ENCODE data around the gene PCGF1.

Gene PCGF1

DNA sequence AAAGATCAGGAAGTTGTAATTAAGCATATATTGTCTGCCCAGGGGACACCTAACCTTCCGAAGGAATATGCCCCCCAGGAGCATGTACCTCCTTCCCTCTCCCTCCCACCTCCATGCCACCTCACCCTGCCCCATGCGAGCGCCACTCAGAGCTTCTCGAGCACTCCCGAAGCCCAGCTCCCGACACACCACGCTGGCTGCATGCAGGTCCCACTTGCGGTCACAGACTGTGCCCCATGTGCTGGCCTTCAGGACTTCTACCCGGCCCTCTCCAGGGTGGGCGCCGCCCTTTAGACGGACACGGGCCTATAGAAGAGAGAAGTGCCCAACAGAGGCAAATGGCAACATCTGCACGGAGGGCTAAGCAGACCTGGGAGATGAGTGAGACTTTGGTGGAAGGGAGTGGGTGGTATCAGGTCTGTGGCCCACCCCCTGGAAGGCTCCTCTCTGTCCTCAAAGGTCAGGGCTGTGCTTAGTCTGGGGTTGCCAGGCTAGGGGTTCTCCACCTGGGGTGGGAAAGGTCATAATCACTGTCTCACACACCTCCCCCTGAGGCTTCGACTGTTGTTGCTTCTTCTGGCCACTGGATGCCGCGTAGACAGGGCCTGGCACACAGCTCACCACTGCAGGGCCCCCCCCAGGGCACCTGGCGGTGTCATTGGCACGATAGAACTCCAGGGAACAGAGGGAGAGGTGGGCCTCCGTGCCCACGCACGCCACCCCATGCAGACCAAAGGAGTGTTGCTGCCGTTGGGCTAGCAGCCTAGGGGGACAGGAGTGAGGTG lies 28.9 kb upstream of the PCGF1 start:
- DNase-seq, result no peak

DNA sequence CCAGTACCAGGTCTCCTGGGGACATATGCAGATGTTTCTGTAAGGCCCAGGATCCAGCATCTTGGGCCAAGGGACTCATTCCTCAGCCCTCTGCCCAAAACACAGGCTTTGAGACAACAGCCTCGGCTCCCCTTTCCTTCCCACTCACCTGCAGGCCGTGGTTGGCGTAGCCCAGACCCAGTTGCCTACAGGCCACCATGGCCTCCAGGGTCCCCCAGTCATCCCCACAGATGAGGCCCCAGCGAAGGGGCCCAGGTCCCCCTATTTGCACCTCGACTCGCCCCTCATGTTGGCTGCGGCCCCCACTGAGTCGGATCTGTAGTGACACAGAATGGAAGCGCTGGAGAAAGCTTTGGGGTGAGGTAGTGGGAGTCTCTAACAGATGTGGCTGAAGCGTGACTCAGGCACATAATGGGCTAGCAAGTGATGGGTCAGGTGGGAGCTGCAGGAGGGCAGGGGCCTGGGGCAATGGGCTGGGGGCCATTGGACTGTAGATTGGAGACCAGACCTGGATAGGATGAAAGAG lies 28.0 kb upstream of the PCGF1 start:
- no peak for DNase-seq

DNA sequence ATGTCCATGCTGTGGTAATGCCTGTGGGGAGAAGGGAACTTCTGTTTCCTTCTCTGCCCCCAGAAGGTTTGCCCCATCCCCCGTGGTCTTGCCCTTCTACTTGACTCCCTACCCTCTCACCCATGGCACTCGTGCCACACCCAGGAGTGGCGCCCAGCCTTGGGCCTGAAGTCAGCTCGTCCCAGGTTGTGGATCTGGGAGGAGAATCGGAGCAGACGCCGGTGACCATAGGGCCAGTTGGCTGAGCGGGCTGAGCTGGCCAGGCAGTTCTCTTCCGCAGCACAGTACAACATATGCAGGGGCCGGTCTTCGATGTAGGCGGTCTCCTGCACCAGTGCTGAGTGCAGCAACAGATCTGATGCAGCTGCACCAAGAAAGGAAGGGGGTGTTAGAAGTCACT lies 26.9 kb upstream of the PCGF1 start:
- DNase-seq, result no peak

- DNase-seq, result no peak
These were observed 26.0 kb upstream of the PCGF1 start for GRCh38 chr2:74533464-74533863.

DNA sequence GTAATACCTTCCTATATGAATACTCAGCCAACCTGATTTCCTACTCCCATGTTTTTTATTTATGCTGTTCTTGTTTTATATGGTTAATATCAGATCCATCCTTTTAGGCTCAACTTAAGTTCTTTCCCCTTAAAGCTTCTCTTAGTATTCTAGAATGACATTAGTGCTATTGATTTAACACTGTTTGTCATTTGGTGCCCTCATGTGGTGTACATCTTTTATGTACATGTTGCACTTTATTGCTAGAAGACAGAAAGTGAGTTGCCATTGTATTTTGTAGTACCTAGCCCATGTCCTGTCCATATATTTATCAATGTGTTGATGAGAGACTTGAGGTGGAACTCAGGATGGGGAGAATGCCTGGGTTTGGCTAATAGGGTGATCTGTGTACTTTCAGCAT lies 24.7 kb upstream of the PCGF1 start:
- DNase-seq, result peak; percentile 64

DNA sequence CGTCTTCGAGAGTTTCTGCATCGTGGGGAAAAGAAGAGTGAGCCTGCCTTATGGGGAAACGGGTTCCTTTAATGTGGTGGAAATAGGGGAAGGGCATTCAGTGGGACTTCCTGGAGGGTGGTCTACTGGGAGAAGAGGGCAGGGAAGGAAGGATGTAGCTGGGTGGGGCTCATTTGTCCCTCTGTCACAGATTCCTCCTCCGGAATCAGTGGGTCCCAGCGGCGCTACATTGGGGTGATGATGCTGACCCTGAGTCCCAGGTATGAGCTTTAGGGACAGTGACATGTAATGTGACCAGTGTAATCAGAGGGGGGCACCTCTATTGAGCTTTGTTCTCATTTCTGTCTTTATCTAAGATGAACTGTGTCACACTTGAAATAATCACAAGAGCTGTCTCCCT lies 24.2 kb upstream of the PCGF1 start:
- DNase-seq, result no peak

GRCh38 chr2:74530239-74531187 lies 23.0 kb upstream of the PCGF1 start:
- peak; percentile 70 for DNase-seq

- DNase-seq, result peak; percentile 90
These were observed 22.1 kb upstream of the PCGF1 start, which contains the start of the genes AUP1 and HTRA2 for GRCh38 chr2:74529357-74530238. TSS of gene AUP1 (minus strand) at chr2:74529706. CDS start at chr2:74529629, 77 bp downstream. TSS of gene HTRA2 (plus strand) at chr2:74529933. CDS start at chr2:74530007, 74 bp downstream.

GRCh38 chr2:74528600-74529356 lies 21.3 kb upstream of the PCGF1 start:
- DNase-seq, result peak; percentile 28

- no peak for DNase-seq
These were observed 20.2 kb upstream of the PCGF1 start for GRCh38 chr2:74527741-74528140.

DNA sequence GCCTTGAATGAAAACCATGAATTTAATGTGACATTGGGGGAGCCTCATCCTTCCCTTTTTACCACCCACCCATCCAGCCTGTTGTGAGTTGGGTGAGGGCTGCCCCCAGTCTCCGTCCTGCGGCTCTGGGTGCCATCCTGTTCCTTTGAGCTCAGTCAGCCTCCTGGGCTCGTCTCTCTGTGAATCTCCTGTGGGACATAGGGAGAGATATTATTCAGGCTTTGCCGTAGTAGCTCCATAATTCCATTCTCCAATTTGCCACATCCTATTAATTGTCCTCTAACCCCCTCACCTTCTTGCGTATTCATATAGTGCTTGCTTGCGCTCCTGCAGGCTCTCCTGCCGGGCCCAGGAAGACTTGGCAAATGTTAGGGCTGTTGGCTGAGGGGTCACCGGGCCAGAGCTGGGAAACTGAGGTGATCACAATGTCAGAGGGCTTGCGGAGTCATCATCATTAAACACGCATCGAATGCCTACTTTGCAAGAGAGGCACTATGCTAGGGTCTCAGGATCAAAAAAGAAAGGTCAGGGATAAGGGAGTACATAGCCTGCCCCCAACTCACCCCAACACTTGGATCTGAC lies 19.2 kb upstream of the PCGF1 start:
- DNase-seq, result no peak

DNA sequence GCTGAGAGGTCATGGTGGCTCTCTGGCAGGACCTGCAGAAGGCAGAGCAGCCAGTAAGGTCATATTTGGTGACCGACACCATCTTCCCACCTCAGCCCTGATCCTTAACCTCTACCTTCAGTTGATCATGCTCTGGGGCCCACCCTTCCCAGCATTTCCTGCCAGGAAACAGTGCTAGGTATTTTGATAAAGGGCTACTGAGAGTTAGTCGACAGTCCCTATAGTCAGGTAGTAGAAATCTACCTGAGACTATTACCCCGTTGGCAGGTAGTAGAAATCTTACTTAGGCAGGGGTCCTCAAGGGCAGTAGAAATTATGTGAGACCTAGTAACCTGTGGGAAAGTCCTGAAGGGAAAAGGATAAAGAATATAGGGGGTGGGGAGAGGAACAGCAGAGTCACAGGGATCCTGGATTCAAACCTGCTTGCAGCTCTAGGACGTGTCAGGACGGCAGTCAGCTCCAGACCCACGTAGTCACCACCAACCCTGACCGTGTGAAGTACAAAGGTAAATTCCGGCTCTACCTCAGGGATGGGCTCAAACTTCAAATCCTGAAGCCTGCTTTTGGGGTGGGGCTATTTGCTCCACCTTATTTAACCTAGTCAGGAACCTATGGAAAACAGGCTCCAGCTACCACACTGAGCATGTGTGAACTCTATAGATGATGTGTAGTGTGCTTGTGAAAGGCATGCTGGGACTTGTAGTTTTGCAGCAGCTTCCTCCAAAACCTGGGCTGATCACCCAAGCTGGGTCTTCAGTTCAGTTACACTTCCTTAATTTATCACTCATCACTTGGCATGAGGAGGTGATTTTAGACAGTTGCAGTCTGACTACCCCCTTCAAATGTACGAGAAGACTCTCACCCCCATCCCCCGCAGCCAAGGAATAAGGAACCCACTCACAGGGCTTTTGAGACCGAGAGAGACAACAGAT lies 18.5 kb upstream of the PCGF1 start, which contains the start of gene DQX1:
TSS of gene DQX1 (minus strand) at position 515 of the 932 bp plus-strand sequence. CDS start at position 13, 502 bp downstream.
- DNase-seq, result peak; percentile 49

GRCh38 chr2:74524955-74525716 lies 17.6 kb upstream of the PCGF1 start:
- DNase-seq, result no peak

DNA sequence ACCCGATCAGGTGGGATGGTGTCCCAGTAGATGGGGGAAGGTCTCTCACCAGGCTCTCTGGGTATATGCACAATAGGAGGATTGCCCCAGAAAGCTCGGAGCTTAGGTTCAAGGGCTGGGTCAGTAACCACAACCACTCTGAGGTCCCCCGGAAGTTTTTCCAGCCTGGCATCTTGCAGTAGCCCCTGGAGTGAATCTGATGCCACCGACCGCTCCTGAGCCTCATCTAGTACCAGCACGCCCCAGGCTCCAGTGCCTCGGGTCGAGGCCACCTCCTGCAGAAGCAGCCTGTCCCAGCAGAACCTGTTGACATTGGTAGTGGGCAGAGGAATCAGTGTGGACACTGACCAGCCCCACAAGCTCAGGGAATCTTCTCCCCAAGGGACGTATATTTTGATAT lies 16.5 kb upstream of the PCGF1 start:
- DNase-seq, result no peak

DNA sequence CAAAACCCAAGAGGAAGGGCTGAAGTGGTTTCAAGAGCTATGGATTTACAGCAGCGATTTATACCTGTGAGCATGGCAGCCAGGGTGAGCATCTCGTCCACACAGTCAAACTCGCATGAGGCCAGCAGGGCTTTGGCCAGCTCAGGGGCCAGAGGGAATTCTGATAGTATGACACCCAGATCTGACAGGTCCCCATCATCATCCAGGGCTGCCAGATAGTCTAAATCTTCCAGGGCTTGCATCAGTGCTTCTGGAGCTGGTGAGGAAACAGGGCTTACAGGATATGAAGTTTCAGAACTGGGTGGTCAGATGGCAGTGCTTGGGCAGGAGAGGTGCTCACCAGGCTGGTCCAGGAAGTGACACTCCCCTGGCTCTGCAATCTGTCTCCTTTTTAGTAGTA lies 15.0 kb upstream of the PCGF1 start:
- no peak for DNase-seq

GRCh38 chr2:74516650-74517049 lies 9.2 kb upstream of the PCGF1 start:
- DNase-seq, result no peak

DNA sequence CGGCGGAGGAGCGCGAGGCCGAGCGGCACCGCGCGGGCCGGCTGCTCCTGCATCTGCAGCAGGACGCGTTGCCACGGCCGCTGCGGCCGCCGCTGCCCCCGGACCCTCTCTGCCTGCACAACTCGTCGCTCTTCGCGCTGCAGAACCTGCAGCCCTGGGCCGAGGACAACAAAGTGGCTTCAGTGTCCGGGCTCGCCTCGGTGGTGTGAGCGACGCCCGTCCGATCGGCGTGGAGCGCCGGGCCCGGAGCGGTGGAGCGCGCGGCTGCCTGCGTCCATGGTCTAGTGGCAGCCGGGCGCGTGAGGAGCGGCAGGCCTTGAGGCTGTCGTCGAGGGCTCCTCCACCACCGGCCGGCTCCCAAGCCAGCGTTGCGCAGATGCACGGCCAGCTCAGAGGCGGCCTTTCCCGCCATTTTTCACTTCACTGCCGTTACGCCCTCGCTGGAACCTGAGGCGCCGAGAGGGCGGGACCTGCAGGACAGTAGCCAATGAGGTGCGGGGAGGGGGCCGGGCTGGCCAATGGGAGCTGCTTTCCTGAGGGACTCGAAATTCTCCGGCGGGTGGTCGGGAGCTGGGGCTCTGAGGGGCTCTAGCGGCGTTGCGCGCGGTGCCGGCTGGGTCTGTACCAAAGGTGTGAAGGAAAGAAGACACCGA lies 8.6 kb upstream of the PCGF1 start:
- peak; percentile 81 for DNase-seq

GRCh38 chr2:74515271-74515980 lies 7.9 kb upstream of the PCGF1 start:
- DNase-seq, result no peak
